Measurements from ENCODE around the gene CDADC1.

DNA sequence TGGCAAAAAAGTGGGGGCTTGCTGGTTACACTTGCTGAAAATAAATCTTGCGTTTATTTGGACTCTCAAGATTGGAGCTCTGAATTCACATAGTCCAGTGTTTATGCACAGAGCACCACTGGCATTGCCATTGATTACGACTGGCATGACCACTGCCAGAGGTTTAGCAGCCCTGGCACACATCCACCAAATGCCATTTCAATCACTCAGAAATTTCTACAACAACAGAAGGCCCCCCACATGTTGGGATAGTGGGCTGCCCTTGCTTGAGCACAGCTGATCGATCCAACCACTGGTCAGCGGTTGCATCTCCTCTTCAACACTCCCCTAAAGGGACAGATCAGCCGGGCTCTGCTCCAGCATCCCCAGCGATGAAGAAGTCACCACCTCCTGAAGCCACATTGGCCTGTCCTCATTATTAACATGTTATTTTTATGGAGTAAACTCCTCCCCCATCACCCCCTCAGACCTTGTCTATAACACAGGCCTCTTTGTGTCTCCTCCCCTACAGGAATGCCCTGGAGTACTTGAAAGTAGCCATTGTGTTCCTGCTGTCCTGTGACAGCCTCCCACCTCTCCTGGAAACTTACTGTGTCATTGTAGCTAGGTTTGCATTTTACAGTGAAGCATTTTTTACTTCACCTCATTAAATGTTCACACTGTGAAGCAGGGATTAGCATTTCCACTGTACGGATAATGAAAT lies 51.3 kb downstream of the CDADC1 start:
- TF ChIP-seq, protein P1, sequence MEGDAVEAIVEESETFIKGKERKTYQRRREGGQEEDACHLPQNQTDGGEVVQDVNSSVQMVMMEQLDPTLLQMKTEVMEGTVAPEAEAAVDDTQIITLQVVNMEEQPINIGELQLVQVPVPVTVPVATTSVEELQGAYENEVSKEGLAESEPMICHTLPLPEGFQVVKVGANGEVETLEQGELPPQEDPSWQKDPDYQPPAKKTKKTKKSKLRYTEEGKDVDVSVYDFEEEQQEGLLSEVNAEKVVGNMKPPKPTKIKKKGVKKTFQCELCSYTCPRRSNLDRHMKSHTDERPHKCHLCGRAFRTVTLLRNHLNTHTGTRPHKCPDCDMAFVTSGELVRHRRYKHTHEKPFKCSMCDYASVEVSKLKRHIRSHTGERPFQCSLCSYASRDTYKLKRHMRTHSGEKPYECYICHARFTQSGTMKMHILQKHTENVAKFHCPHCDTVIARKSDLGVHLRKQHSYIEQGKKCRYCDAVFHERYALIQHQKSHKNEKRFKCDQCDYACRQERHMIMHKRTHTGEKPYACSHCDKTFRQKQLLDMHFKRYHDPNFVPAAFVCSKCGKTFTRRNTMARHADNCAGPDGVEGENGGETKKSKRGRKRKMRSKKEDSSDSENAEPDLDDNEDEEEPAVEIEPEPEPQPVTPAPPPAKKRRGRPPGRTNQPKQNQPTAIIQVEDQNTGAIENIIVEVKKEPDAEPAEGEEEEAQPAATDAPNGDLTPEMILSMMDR (IDR thresholded peaks at IDR 0.05), result no peak
- TF ChIP-seq EZH2 (IDR thresholded peaks at IDR 0.05) (no peak), EZH2phosphoT487 (IDR thresholded peaks at IDR 0.05) (no peak)

Data from neural progenitor cell (in vitro differentiated cells).